Tibial nerve (tissue), 4 donors: ENCODE data around the gene TTC7B. TPM values are rescaled to one million over a fixed set of nuclear protein-coding genes. Genes with fewer than 3 reads are reported as not detected.

Experiments
- DNase-seq, 2 donors: peaks; one replicate each; pipeline ENCODE4 v3.0.0-alpha.2; 2019; ENCODE audit warnings: low spot score in 2 of 2
- H3K27ac ChIP-seq, 4 donors: fragments of 200-600 bp; sonication (generic) in 3 of 4; one replicate each; pipeline ENCODE4 v1.5.1; 2017 to 2019; ENCODE audit warnings: mild to moderate bottlenecking in 1 of 4
- H3K27me3 ChIP-seq, 2 donors: fragments of 200-600 bp; sonication (generic) in 1 of 2; one replicate each; pipeline versions ENCODE4 v1.5.1 to v1.6.0; 2017 to 2019
- H3K36me3 ChIP-seq, 3 donors: fragments of 200-600 bp; sonication (generic); one replicate each; pipeline ENCODE4 v1.5.1; 2018 to 2019
- H3K4me1 ChIP-seq, 4 donors: fragments of 200-600 bp; sonication (generic) in 3 of 4; one replicate each; pipeline ENCODE4 v1.5.1; 2017 to 2019
- H3K4me3 ChIP-seq, 4 donors: fragments of 200-600 bp; sonication (generic) in 3 of 4; one replicate each; pipeline ENCODE4 v1.5.1; 2017 to 2019; ENCODE audit warnings: mild to moderate bottlenecking in 1 of 4, moderate library complexity in 1 of 4
- H3K9me3 ChIP-seq, 4 donors: fragments of 200-600 bp; sonication (generic) in 3 of 4; one replicate each; pipeline ENCODE4 v1.5.1; 2017 to 2019
- CTCF ChIP-seq, 5 experiments: fragments of 200-600 bp in 3 of 5; fragments of 450-650 bp in 2 of 5; sonication (generic) in 3 of 5; IDR thresholded peaks; one replicate each; pipeline ENCODE4 v1.5.1; 2016 to 2019; ENCODE audit warnings: antibody characterized with exemption in 5 of 5, mild to moderate bottlenecking in 3 of 5, moderate library complexity in 2 of 5
- EP300 ChIP-seq, 2 donors: sonication (generic); formaldehyde crosslinking; IDR thresholded peaks; one replicate each; pipeline ENCODE4 v1.6.1; 2017; ENCODE audit warnings: antibody characterized with exemption in 2 of 2, mild to moderate bottlenecking in 1 of 2
- POLR2A ChIP-seq, 2 donors: fragments of 450-650 bp; IDR thresholded peaks; one replicate each; pipeline ENCODE4 v1.6.1; 2017; ENCODE audit warnings: antibody characterized with exemption in 2 of 2, mild to moderate bottlenecking in 2 of 2, moderate library complexity in 2 of 2
- WGBS, 2 donors: methylation state at CpG; one replicate each; pipeline ENCODE4 v1.1.5; 2018; 5-methylcytosine and 5-hydroxymethylcytosine counted together
- total RNA-seq, 4 donors: library from RNA; depleted of rRNA; stranded (reverse); fragments of >200 nt; gene quantifications; one replicate each; pipeline ENCODE4 v1.1.0, GENCODE V29; 2016

TTC7B gene
- total RNA-seq, 4 donors from 2014 or later = 25.9 to 44.1 (median 34.4) TPM

- Histone ChIP-seq H3K4me1 (peaks cover 0 to 4% (median 0%) of the 10 kb centered on the region in 4 donors), H3K27ac (no peak overlapping the region), H3K36me3 (peaks cover 0 to 47% (median 0%) of the 10 kb centered on the region in 3 donors), H3K4me3 (no peak overlapping the region), H3K27me3 (no peaks in the 10 kb centered on the region), H3K9me3 (no peaks in the 10 kb centered on the region)
- WGBS, 2 donors = 78 to 82% methylated on average over 5 of the region's 5 CpGs
- TF ChIP-seq POLR2A (IDR thresholded peaks at IDR 0.05) (no peak), EP300 (IDR thresholded peaks at IDR 0.05) (no peak), CTCF (IDR thresholded peaks at IDR 0.05) (no peak)
- DNase-seq = no peak
Observed at GRCh38 chr14:90575336-90575735, 240.9 kb downstream of the TTC7B start.

GRCh38 chr14:90574188-90575131 lies 241.8 kb downstream of the TTC7B start:
- Histone ChIP-seq H3K27ac (no peak overlapping the region), H3K9me3 (no peaks in the 10 kb centered on the region), H3K4me1 (peaks cover 0 to 7% (median 0%) of the 10 kb centered on the region in 4 donors), H3K27me3 (no peaks in the 10 kb centered on the region), H3K36me3 (peaks cover 0 to 46% (median 0%) of the 10 kb centered on the region in 3 donors), H3K4me3 (no peak overlapping the region)
- WGBS, 2 donors = 78 to 84% methylated on average over 13 of the region's 13 CpGs
- DNase-seq = no peak
- TF ChIP-seq POLR2A (IDR thresholded peaks at IDR 0.05) (no peak), EP300 (IDR thresholded peaks at IDR 0.05) (no peak), CTCF (IDR thresholded peaks at IDR 0.05) (no peak)

GRCh38 chr14:90573385-90574105 lies 242.7 kb downstream of the TTC7B start:
- H3K27ac ChIP-seq = no peak overlapping the region
- DNase-seq = no peak

GRCh38 chr14:90572441-90573150 lies 243.6 kb downstream of the TTC7B start:
- TF ChIP-seq POLR2A (IDR thresholded peaks at IDR 0.05) (no peak), CTCF (IDR thresholded peaks at IDR 0.05) (no peak), EP300 (IDR thresholded peaks at IDR 0.05) (no peak)
- Histone ChIP-seq H3K36me3 (peaks cover 0 to 27% (median 0%) of the 10 kb centered on the region in 3 donors), H3K9me3 (no peaks in the 10 kb centered on the region), H3K4me3 (no peak overlapping the region), H3K27me3 (no peaks in the 10 kb centered on the region), H3K4me1 (peaks cover 0 to 18% (median 2%) of the 10 kb centered on the region in 4 donors), H3K27ac (no peak overlapping the region)
- WGBS, 2 donors = 68 to 73% methylated on average over 11 of the region's 11 CpGs
- DNase-seq = no peak

More at GRCh38 chr14:90573385-90574105, 242.7 kb downstream of the TTC7B start:
- Histone ChIP-seq H3K27me3 (no peaks in the 10 kb centered on the region), H3K4me1 (peaks cover 0 to 14% (median 2%) of the 10 kb centered on the region in 4 donors), H3K36me3 (peaks cover 0 to 36% (median 0%) of the 10 kb centered on the region in 3 donors), H3K9me3 (no peaks in the 10 kb centered on the region), H3K4me3 (no peak overlapping the region)
- WGBS, 2 donors = 89 to 92% methylated on average over 29 of the region's 29 CpGs
- TF ChIP-seq CTCF (IDR thresholded peaks at IDR 0.05) (no peak), POLR2A (IDR thresholded peaks at IDR 0.05) (no peak), EP300 (IDR thresholded peaks at IDR 0.05) (no peak)
